PC-3 (cell line): ENCODE measurements around the gene LEMD2.
A peak's percentile ranks its signal among the peaks of the same experiment; 100 is the strongest.

Experiments
- CTCF ChIP-seq: fragments of 300-600 bp; sonication (generic); conservative IDR thresholded peaks from 2 replicates; pipeline ENCODE4 v1.5.1; 2017; ENCODE audit warnings: antibody characterized with exemption, low read depth, mild to moderate bottlenecking, low read length
- EZH2 ChIP-seq: fragments of 300-600 bp; sonication (generic); IDR thresholded peaks from one replicate; pipeline ENCODE4 v1.6.1; 2017; ENCODE audit warnings: antibody characterized with exemption, mild to moderate bottlenecking, low read length; ENCODE audit not compliant: unreplicated experiment

- TF ChIP-seq CTCF (peak; percentile 96), EZH2 (no peak)
These were observed 44.7 kb downstream of the LEMD2 start for GRCh38 chr6:33744001-33744848.
